ENCODE data around the gene ZNF516.
A peak's percentile ranks its signal among the peaks of the same experiment; 100 is the strongest.

Gene ZNF516

GRCh38 chr18:76420898-76421684 lies 74.0 kb downstream of the ZNF516 start:
- DNase-seq, result no peak

GRCh38 chr18:76419811-76420210 lies 75.2 kb downstream of the ZNF516 start:
- no peak for DNase-seq

- DNase-seq, result no peak
Observed at GRCh38 chr18:76416911-76417310, 78.1 kb downstream of the ZNF516 start.

GRCh38 chr18:76414936-76415621 lies 80.0 kb downstream of the ZNF516 start:
- no peak for DNase-seq

GRCh38 chr18:76412818-76413565 lies 82.0 kb downstream of the ZNF516 start:
- no peak for DNase-seq

- DNase-seq, result no peak
Observed at GRCh38 chr18:76412010-76412817, 82.8 kb downstream of the ZNF516 start.

GRCh38 chr18:76410660-76411417 lies 84.2 kb downstream of the ZNF516 start:
- DNase-seq, result no peak

GRCh38 chr18:76410033-76410432 lies 85.0 kb downstream of the ZNF516 start:
- no peak for DNase-seq

GRCh38 chr18:76408480-76409067 lies 86.5 kb downstream of the ZNF516 start:
- DNase-seq, result no peak

- DNase-seq, result no peak
Observed at GRCh38 chr18:76407681-76408080, 87.4 kb downstream of the ZNF516 start.

GRCh38 chr18:76406791-76407190 lies 88.3 kb downstream of the ZNF516 start:
- DNase-seq, result no peak

GRCh38 chr18:76405681-76406356 lies 89.2 kb downstream of the ZNF516 start:
- peak; percentile 63 for DNase-seq

- no peak for DNase-seq
Observed at GRCh38 chr18:76405280-76405679, 89.8 kb downstream of the ZNF516 start.

- DNase-seq, result no peak
Observed at GRCh38 chr18:76404345-76404831, 90.7 kb downstream of the ZNF516 start.

- DNase-seq, result no peak
Observed at GRCh38 chr18:76402026-76402990, 92.7 kb downstream of the ZNF516 start.

GRCh38 chr18:76401498-76401897 lies 93.5 kb downstream of the ZNF516 start:
- no peak for DNase-seq

- DNase-seq, result no peak
Observed at GRCh38 chr18:76399613-76400391, 95.2 kb downstream of the ZNF516 start.

- DNase-seq, result peak; percentile 81
Observed at GRCh38 chr18:76398896-76399612, 96.0 kb downstream of the ZNF516 start.

All from activated T-cell treated with anti-CD3 and anti-CD28 coated beads, Interleukin-2, amount 50 U/mL, for 1 hour (primary cell).